ENCODE measurements around the gene FRMD1.

Gene FRMD1

DNA sequence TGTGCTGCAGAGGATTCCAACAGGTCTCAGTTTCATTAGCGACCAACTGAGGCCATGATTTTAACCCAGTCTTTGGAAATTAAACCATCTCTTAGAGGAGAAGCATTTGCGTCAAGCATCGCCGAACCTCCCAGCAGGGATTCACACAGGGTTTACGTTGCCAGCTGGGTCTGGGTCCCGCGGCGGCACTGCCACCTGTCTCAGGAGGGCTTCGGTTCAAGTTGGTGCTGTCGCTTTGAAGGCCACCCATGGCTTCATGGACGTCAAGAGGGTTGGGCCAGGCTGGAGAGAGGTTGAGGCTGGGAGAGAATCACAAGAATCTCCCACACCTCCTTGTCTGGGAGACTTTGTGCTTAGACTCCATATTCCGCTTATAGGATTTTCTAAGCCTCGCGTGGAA, 43.0 kb upstream of the FRMD1 start:
- Histone ChIP-seq H3K27me3 (ENCODE audit: control insufficient read depth in 5 of 5, insufficient read depth in 4 of 5, low read length in 5 of 5) (peaks cover 0 to 6% (median 4%) of the 10 kb centered on the region in 5 donors), H3K9ac (ENCODE audit: low read length in 5 of 5) (no peak overlapping the region), H3K9me3 (ENCODE audit: control insufficient read depth in 5 of 5, low read length in 5 of 5) (no peaks in the 10 kb centered on the region), H3K4me1 (ENCODE audit: control insufficient read depth in 5 of 5, insufficient read depth in 5 of 5, low read length in 5 of 5) (peaks cover 0 to 4% (median 0%) of the 10 kb centered on the region in 5 donors), H3K4me3 (ENCODE audit: low read depth in 1 of 5, low read length in 5 of 5) (no peak overlapping the region), H3K27ac (ENCODE audit: low read depth, low read length) (no peak overlapping the region), H3K36me3 (ENCODE audit: control insufficient read depth in 5 of 5, insufficient read depth in 5 of 5, low read length in 5 of 5) (no peaks in the 10 kb centered on the region)

DNA sequence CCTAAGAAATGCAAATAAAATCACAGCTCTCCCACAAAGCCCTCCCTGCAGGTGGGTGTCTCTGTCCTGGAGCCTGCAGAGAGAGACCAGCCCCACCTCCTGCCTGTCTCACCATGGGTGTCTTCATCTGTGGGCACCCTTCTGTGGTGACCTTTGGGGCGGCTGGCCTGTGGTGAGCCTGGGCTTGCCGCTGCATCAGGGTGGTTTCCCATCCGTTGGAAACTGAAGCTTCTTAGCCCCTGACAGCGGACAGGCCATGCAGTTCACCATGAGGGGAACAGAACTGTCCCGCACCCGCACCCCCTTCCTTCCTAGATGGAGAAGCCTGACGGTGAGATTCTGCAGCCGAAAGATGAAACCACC, 42.3 kb upstream of the FRMD1 start:
- no peak overlapping the region for H3K9ac ChIP-seq (ENCODE audit: low read length in 5 of 5)
- no peaks in the 10 kb centered on the region for H3K36me3 ChIP-seq (ENCODE audit: control insufficient read depth in 5 of 5, insufficient read depth in 5 of 5, low read length in 5 of 5)
- H3K4me3 ChIP-seq (ENCODE audit: low read depth in 1 of 5, low read length in 5 of 5) = no peak overlapping the region
- no peak overlapping the region for H3K27ac ChIP-seq (ENCODE audit: low read depth, low read length)
- no peaks in the 10 kb centered on the region for H3K9me3 ChIP-seq (ENCODE audit: control insufficient read depth in 5 of 5, low read length in 5 of 5)
- peaks cover 0 to 4% (median 3%) of the 10 kb centered on the region in 5 donors for H3K27me3 ChIP-seq (ENCODE audit: control insufficient read depth in 5 of 5, insufficient read depth in 4 of 5, low read length in 5 of 5)
- H3K4me1 ChIP-seq (ENCODE audit: control insufficient read depth in 5 of 5, insufficient read depth in 5 of 5, low read length in 5 of 5) = peaks cover 0 to 4% (median 0%) of the 10 kb centered on the region in 5 donors

DNA sequence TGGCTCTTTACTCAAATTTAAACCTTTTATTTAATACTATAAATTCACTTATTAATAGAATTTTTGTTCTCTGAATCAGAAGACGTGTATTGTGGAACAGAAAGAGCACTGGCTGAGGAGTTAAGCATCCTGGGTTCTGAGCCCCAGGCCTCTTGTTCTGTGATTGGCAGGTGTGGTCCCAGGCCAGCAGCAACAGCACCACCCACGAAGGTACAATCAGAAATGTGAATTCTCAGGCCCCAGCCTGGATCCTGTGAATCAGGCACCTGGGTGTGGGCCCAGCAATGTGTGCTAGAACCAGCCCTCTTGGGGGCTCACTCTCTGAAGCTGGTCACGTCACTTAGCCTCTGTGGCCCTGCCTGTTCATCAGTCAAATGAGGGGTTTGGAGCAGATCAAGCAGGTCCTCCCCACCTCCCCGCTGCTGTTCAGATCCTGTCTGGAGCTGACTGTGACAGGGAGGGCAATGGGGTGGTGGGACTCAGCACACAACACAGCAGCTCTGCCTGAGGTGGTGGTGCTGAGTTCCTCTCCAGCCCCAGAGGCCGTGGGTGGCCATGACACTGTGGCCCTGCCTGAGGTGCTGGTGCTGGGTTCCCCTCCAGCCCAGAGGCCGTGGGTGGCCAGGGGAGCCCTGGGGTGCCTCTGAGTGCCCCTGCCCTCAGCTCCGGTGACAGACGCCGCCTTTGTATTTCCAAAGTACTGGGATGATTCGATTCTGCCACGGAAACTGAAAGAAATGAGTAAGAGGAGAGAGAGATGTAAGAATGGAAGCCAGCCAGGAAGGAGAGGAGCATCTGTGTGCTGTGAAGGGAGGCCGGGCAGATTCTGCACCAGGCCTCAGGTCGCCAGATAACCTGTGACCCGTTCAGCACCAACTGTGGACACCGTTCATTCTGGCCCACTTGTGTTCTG, 41.6 kb upstream of the FRMD1 start:
- Histone ChIP-seq H3K9me3 (ENCODE audit: control insufficient read depth in 5 of 5, low read length in 5 of 5) (no peaks in the 10 kb centered on the region), H3K4me3 (ENCODE audit: low read depth in 1 of 5, low read length in 5 of 5) (no peak overlapping the region), H3K9ac (ENCODE audit: low read length in 5 of 5) (no peak overlapping the region), H3K27me3 (ENCODE audit: control insufficient read depth in 5 of 5, insufficient read depth in 4 of 5, low read length in 5 of 5) (peaks cover 0 to 4% (median 3%) of the 10 kb centered on the region in 5 donors), H3K27ac (ENCODE audit: low read depth, low read length) (no peak overlapping the region), H3K4me1 (ENCODE audit: control insufficient read depth in 5 of 5, insufficient read depth in 5 of 5, low read length in 5 of 5) (peaks cover 0 to 4% (median 0%) of the 10 kb centered on the region in 5 donors), H3K36me3 (ENCODE audit: control insufficient read depth in 5 of 5, insufficient read depth in 5 of 5, low read length in 5 of 5) (no peaks in the 10 kb centered on the region)

DNA sequence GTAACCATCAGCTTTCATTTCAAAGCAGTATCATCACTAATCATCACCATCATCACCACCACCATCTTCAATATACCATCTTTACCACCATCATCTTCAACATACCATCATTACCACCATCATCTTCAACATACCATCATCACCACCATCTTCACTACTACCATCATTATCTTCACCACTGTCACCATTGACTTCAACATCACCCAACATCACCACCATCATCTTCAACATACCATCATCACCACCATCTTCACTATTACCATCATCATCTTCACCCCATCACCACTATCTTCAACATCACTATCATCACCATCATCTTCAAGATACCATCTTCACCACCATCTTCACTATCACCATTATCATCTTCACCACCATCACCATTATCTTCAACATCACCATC, 40.5 kb upstream of the FRMD1 start:
- H3K4me3 ChIP-seq (ENCODE audit: low read depth in 1 of 5, low read length in 5 of 5) = no peak overlapping the region
- peaks cover 0 to 4% (median 0%) of the 10 kb centered on the region in 5 donors for H3K4me1 ChIP-seq (ENCODE audit: control insufficient read depth in 5 of 5, insufficient read depth in 5 of 5, low read length in 5 of 5)
- peaks cover 0 to 3% (median 0%) of the 10 kb centered on the region in 5 donors for H3K27me3 ChIP-seq (ENCODE audit: control insufficient read depth in 5 of 5, insufficient read depth in 4 of 5, low read length in 5 of 5)
- H3K9me3 ChIP-seq (ENCODE audit: control insufficient read depth in 5 of 5, low read length in 5 of 5) = no peaks in the 10 kb centered on the region
- H3K27ac ChIP-seq (ENCODE audit: low read depth, low read length) = no peak overlapping the region
- H3K9ac ChIP-seq (ENCODE audit: low read length in 5 of 5) = no peak overlapping the region
- H3K36me3 ChIP-seq (ENCODE audit: control insufficient read depth in 5 of 5, insufficient read depth in 5 of 5, low read length in 5 of 5) = no peaks in the 10 kb centered on the region

DNA sequence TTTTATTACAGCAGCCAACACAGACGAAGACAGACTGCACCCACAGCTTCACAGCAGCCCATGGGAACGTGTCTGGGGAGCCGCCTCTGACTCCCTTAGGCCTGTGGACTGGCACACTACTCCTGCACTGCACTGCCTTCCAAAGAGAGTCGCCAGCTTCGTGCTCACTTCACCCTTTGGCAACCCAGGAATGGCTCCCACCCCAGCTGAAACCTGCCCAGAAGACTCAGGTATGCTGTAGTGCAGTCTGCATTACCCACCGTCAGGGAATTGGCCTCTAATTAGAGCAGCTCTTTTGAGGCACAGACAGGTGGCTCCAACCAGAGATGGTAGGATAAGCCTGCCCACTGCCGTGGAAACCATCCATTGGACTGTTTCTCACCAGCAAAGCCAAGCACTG, 39.9 kb upstream of the FRMD1 start:
- Histone ChIP-seq H3K27ac (ENCODE audit: low read depth, low read length) (no peak overlapping the region), H3K9me3 (ENCODE audit: control insufficient read depth in 5 of 5, low read length in 5 of 5) (no peaks in the 10 kb centered on the region)

DNA sequence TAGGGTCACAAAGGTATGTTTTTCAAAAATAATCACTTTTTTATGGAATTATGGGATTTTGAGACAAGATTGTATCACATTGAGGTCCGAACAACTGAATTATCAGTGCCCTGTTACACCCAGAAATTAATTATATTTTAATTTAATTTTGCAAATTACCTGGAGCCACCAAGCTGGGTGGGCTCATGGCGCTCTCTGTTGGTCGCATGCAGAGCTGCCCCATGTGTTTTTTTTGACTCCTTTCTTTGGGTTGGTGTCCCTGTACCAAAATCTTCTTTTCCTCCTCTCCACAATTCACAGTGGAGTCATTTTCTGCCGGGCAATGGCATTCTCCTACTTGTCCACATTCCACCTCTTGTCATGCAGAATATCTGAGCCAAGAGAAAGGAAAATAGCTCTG, 38.9 kb upstream of the FRMD1 start:
- Histone ChIP-seq H3K27me3 (ENCODE audit: control insufficient read depth in 5 of 5, insufficient read depth in 4 of 5, low read length in 5 of 5) (peaks cover 0 to 3% (median 0%) of the 10 kb centered on the region in 5 donors), H3K9ac (ENCODE audit: low read length in 5 of 5) (no peak overlapping the region), H3K4me1 (ENCODE audit: control insufficient read depth in 5 of 5, insufficient read depth in 5 of 5, low read length in 5 of 5) (peaks cover 0 to 4% (median 0%) of the 10 kb centered on the region in 5 donors), H3K36me3 (ENCODE audit: control insufficient read depth in 5 of 5, insufficient read depth in 5 of 5, low read length in 5 of 5) (no peaks in the 10 kb centered on the region), H3K9me3 (ENCODE audit: control insufficient read depth in 5 of 5, low read length in 5 of 5) (no peaks in the 10 kb centered on the region), H3K27ac (ENCODE audit: low read depth, low read length) (no peak overlapping the region), H3K4me3 (ENCODE audit: low read depth in 1 of 5, low read length in 5 of 5) (no peak overlapping the region)

More for the DNA sequence above, 39.9 kb upstream of the FRMD1 start:
- peaks cover 0 to 3% (median 0%) of the 10 kb centered on the region in 5 donors for H3K27me3 ChIP-seq (ENCODE audit: control insufficient read depth in 5 of 5, insufficient read depth in 4 of 5, low read length in 5 of 5)
- H3K4me3 ChIP-seq (ENCODE audit: low read depth in 1 of 5, low read length in 5 of 5) = no peak overlapping the region
- H3K4me1 ChIP-seq (ENCODE audit: control insufficient read depth in 5 of 5, insufficient read depth in 5 of 5, low read length in 5 of 5) = peaks cover 0 to 4% (median 0%) of the 10 kb centered on the region in 5 donors
- no peak overlapping the region for H3K9ac ChIP-seq (ENCODE audit: low read length in 5 of 5)
- no peaks in the 10 kb centered on the region for H3K36me3 ChIP-seq (ENCODE audit: control insufficient read depth in 5 of 5, insufficient read depth in 5 of 5, low read length in 5 of 5)

DNA sequence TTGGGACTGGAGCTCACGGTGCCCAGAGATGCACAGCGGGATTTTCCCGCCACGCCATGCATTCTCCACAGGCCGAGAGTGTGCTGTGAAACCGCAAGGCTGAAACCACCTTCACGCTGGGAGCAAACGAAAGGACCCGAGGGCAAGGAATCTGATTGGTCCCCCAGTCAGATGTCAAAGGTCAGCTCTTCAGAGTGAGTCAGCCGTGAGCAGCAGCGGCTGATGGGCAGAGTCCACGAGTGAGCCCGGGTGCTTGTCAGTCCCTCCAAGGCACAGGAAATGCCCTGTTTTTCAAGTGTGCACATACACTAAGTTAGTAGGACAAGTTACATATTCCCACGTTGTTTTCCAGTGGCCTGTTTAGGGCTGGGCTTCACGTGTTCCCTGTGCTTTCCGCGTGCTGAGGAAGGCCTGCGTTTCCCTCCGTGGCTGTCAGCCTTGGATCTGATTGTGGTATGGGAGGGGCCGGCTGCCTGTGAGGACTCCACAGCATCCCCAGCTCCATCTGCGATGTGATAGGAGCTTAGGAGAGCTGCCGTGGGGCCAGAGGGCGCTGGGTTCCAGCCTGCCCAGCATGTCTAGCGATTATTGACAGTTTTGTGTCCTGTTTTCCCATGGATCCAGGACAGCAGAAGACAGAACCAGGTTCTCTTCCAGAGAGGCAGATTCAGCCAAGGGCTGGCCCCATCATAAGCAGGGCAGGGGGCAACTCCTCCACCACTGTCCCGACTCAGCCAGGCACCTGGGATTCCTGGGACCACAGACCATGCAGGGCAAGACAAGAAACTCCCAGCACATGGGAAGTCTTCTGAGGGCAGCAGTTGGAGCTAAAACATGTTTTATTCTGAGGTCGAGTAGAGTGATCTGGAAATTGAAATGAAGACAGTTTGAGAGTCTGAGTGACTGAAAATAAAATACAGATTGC, 38.2 kb upstream of the FRMD1 start:
- H3K9me3 ChIP-seq (ENCODE audit: control insufficient read depth in 5 of 5, low read length in 5 of 5) = no peaks in the 10 kb centered on the region
- H3K4me3 ChIP-seq (ENCODE audit: low read depth in 1 of 5, low read length in 5 of 5) = no peak overlapping the region
- peaks cover 0 to 3% (median 0%) of the 10 kb centered on the region in 5 donors for H3K27me3 ChIP-seq (ENCODE audit: control insufficient read depth in 5 of 5, insufficient read depth in 4 of 5, low read length in 5 of 5)
- H3K9ac ChIP-seq (ENCODE audit: low read length in 5 of 5) = no peak overlapping the region
- H3K4me1 ChIP-seq (ENCODE audit: control insufficient read depth in 5 of 5, insufficient read depth in 5 of 5, low read length in 5 of 5) = peaks cover 0 to 4% (median 0%) of the 10 kb centered on the region in 5 donors
- no peaks in the 10 kb centered on the region for H3K36me3 ChIP-seq (ENCODE audit: control insufficient read depth in 5 of 5, insufficient read depth in 5 of 5, low read length in 5 of 5)
- H3K27ac ChIP-seq (ENCODE audit: low read depth, low read length) = no peak overlapping the region

DNA sequence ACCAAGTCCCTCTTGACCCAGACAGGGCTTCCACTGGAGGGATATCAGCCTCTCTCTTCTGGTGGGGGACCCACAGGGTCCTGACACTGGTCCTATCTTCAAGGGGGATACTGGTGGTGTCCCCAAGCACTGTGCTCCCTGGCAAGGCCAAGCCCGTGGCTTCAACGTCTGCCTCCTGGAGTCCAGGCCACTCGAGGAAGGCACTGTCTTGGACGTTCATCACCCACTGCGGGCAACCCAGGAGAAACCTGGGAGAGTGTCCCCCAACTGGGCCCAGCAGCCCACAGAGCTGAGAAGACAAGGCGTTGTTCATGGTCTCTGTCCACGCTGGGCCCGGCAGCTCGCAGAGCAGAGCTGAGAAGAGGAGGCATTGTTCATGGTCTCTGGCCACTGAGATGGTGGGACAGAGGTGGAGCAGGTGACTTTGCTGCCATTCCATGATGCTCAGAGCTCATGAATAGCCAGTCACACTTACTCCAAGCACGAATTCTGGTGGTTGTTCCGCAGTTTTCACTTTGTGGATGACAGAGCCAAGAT, 37.5 kb upstream of the FRMD1 start:
- H3K36me3 ChIP-seq (ENCODE audit: control insufficient read depth in 5 of 5, insufficient read depth in 5 of 5, low read length in 5 of 5) = no peaks in the 10 kb centered on the region
- no peak overlapping the region for H3K9ac ChIP-seq (ENCODE audit: low read length in 5 of 5)
- no peaks in the 10 kb centered on the region for H3K9me3 ChIP-seq (ENCODE audit: control insufficient read depth in 5 of 5, low read length in 5 of 5)
- no peak overlapping the region for H3K4me3 ChIP-seq (ENCODE audit: low read depth in 1 of 5, low read length in 5 of 5)
- no peak overlapping the region for H3K27ac ChIP-seq (ENCODE audit: low read depth, low read length)
- H3K27me3 ChIP-seq (ENCODE audit: control insufficient read depth in 5 of 5, insufficient read depth in 4 of 5, low read length in 5 of 5) = peaks cover 0 to 3% (median 0%) of the 10 kb centered on the region in 5 donors
- H3K4me1 ChIP-seq (ENCODE audit: control insufficient read depth in 5 of 5, insufficient read depth in 5 of 5, low read length in 5 of 5) = peaks cover 0 to 4% (median 0%) of the 10 kb centered on the region in 5 donors

DNA sequence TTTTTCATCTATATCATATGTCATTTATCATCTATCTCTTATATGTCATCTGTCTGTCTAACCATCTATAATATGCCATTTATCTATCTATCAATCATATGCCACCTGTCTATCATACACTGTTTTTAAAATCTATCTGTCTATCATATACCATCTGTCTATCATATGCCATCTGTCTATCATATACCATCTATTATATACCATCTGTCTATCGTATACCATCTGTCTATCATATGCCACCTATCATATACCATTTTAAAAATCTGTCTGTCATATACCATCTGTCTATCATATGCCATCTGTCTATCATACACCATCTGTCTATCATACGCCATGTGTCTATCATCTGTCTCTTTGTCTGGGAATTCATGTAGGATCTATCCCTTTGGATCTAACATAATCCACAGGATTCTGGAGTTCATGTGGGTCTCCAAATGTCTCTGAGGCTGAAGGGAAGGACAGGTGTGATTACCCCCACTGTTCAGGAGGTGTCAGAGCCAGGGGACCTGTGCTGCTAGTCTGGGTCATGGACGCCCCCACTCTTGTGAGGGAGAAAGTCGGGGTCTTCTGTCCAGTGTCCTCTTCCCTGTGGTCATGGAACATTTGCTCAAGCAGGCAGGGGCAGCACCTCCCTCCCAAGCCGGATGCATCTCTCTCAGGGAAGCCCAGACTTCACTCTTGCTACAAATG, 36.9 kb upstream of the FRMD1 start:
- Histone ChIP-seq H3K36me3 (ENCODE audit: control insufficient read depth in 5 of 5, insufficient read depth in 5 of 5, low read length in 5 of 5) (no peaks in the 10 kb centered on the region), H3K9ac (ENCODE audit: low read length in 5 of 5) (no peak overlapping the region), H3K4me3 (ENCODE audit: low read depth in 1 of 5, low read length in 5 of 5) (no peak overlapping the region), H3K27ac (ENCODE audit: low read depth, low read length) (no peak overlapping the region), H3K27me3 (ENCODE audit: control insufficient read depth in 5 of 5, insufficient read depth in 4 of 5, low read length in 5 of 5) (peaks cover 0 to 3% (median 0%) of the 10 kb centered on the region in 5 donors), H3K9me3 (ENCODE audit: control insufficient read depth in 5 of 5, low read length in 5 of 5) (no peaks in the 10 kb centered on the region), H3K4me1 (ENCODE audit: control insufficient read depth in 5 of 5, insufficient read depth in 5 of 5, low read length in 5 of 5) (peaks cover 0 to 4% (median 0%) of the 10 kb centered on the region in 5 donors)
